Measurements from ENCODE around the gene PPP1R14D. TPM values are rescaled to one million over a fixed set of nuclear protein-coding genes. Genes with fewer than 3 reads are reported as not detected.

The PPP1R14D gene
- total RNA-seq, 2 donors from 2014 or later = 0.97 TPM; not detected in 1

GRCh38 chr15:40769274-40770146, 59.0 kb downstream of the PPP1R14D start, which contains the start of gene C15orf62:
TSS of gene C15orf62 (plus strand) at chr15:40769980. CDS start at chr15:40770496, 516 bp downstream.
- no peaks in the 10 kb centered on the region for H3K36me3 ChIP-seq
- H3K27me3 ChIP-seq (replicated peaks; ENCODE audit: insufficient read depth) = no peaks in the 10 kb centered on the region
- H3K9me3 ChIP-seq = no peaks in the 10 kb centered on the region
- peak; percentile 82 for DNase-seq (ENCODE audit: low spot score)
- peaks cover 19% of the 10 kb centered on the region for H3K4me1 ChIP-seq (replicated peaks)
- intact Hi-C loops (cut with DNase I) = loop anchor here (5.0 kb wide), 1 partner anchor 33 kb away; no protein-coding TSS in a partner anchor
- peak within 1 kb of the TSS; percentile 76 to 80 for H3K27ac ChIP-seq
- H3K4me3 ChIP-seq = no peak within 1 kb of the TSS
- 33% methylated on average over 26 of the region's 28 CpGs for WGBS
- TF ChIP-seq POLR2A (IDR thresholded peaks at IDR 0.05) (peak; percentile 49), CTCF (IDR thresholded peaks at IDR 0.05) (no peak), POLR2AphosphoS5 (IDR thresholded peaks at IDR 0.05) (peak; percentile 64)

- no peaks in the 10 kb centered on the region for H3K9me3 ChIP-seq
- WGBS = 67% methylated on average over 17 of the region's 21 CpGs
- intact Hi-C loops (cut with DNase I) = loop anchor here (5.0 kb wide), 1 partner anchor 34 kb away; no protein-coding TSS in a partner anchor
Observed at GRCh38 chr15:40768521-40769273, 59.8 kb downstream of the PPP1R14D start.

GRCh38 chr15:40767838-40768500, 60.5 kb downstream of the PPP1R14D start:
- no peaks in the 10 kb centered on the region for H3K36me3 ChIP-seq
- H3K27me3 ChIP-seq (replicated peaks; ENCODE audit: insufficient read depth) = no peaks in the 10 kb centered on the region
- no peak for DNase-seq (ENCODE audit: low spot score)
- intact Hi-C loops (cut with DNase I) = loop anchor here (5.0 kb wide), 1 partner anchor 34 kb away; no protein-coding TSS in a partner anchor
- 90% methylated on average over 29 of the region's 29 CpGs for WGBS
- TF ChIP-seq POLR2A (IDR thresholded peaks at IDR 0.05) (no peak), POLR2AphosphoS5 (IDR thresholded peaks at IDR 0.05) (no peak), CTCF (IDR thresholded peaks at IDR 0.05) (no peak)
- no peaks in the 10 kb centered on the region for H3K9me3 ChIP-seq
- peaks cover 29% of the 10 kb centered on the region for H3K4me1 ChIP-seq (replicated peaks)
- H3K27ac ChIP-seq = peak overlapping the region in 1 of 2 donors; percentile 76
- H3K4me3 ChIP-seq = no peak overlapping the region

More at GRCh38 chr15:40768521-40769273, 59.8 kb downstream of the PPP1R14D start:
- no peaks in the 10 kb centered on the region for H3K27me3 ChIP-seq (replicated peaks; ENCODE audit: insufficient read depth)
- no peak for DNase-seq (ENCODE audit: low spot score)
- peaks cover 23% of the 10 kb centered on the region for H3K4me1 ChIP-seq (replicated peaks)
- H3K36me3 ChIP-seq = no peaks in the 10 kb centered on the region
- TF ChIP-seq POLR2A (IDR thresholded peaks at IDR 0.05) = no peak
- no peak for TF ChIP-seq POLR2AphosphoS5 (IDR thresholded peaks at IDR 0.05)
- no peak for TF ChIP-seq CTCF (IDR thresholded peaks at IDR 0.05)
- H3K4me3 ChIP-seq = no peak overlapping the region
- H3K27ac ChIP-seq = peak overlapping the region; percentile 76 to 80

- intact Hi-C loops (cut with DNase I) = loop anchor here (5.0 kb wide), 1 partner anchor 35 kb away; no protein-coding TSS in a partner anchor
- TF ChIP-seq POLR2AphosphoS5 (IDR thresholded peaks at IDR 0.05) = no peak
- no peak for TF ChIP-seq CTCF (IDR thresholded peaks at IDR 0.05)
- no peak for TF ChIP-seq POLR2A (IDR thresholded peaks at IDR 0.05)
- WGBS = 92% methylated on average over 32 of the region's 32 CpGs
- H3K27me3 ChIP-seq (replicated peaks; ENCODE audit: insufficient read depth) = no peaks in the 10 kb centered on the region
- H3K9me3 ChIP-seq = no peaks in the 10 kb centered on the region
- H3K36me3 ChIP-seq = no peaks in the 10 kb centered on the region
- H3K27ac ChIP-seq = no peak overlapping the region
- no peak overlapping the region for H3K4me3 ChIP-seq
- no peak for DNase-seq (ENCODE audit: low spot score)
- peaks cover 29% of the 10 kb centered on the region for H3K4me1 ChIP-seq (replicated peaks)
Observed at GRCh38 chr15:40766906-40767837, 61.3 kb downstream of the PPP1R14D start.

All from prostate gland (tissue), 2 donors.